Endothelial cell (in vitro differentiated cells): ENCODE results near the gene SDK2. TPM values are rescaled to one million over a fixed set of nuclear protein-coding genes. Genes with fewer than 3 reads are reported as not detected.

Experiments used
- DNase-seq: peaks from one replicate; pipeline ENCODE4 v3.0.0; 2021; ENCODE audit warnings: low spot score
- H3K27ac Mint-ChIP-seq: one replicate; pipeline ENCODE4 v1.8.0; 2021; ENCODE audit warnings: mixed read lengths, inconsistent platforms; ENCODE audit not compliant: unreplicated experiment
- H3K27me3 Mint-ChIP-seq: one replicate; pipeline ENCODE4 v1.8.0; 2021; ENCODE audit warnings: mild to moderate bottlenecking, moderate library complexity, mixed read lengths, inconsistent platforms; ENCODE audit not compliant: unreplicated experiment
- H3K36me3 Mint-ChIP-seq: one replicate; pipeline ENCODE4 v1.8.0; 2021; ENCODE audit warnings: mild to moderate bottlenecking, low read depth, mixed read lengths, inconsistent platforms; ENCODE audit not compliant: unreplicated experiment
- H3K4me1 Mint-ChIP-seq: one replicate; pipeline ENCODE4 v1.8.0; 2021; ENCODE audit warnings: mild to moderate bottlenecking, mixed read lengths, inconsistent platforms; ENCODE audit not compliant: unreplicated experiment
- H3K4me3 Mint-ChIP-seq: one replicate; pipeline ENCODE4 v1.8.0; 2021; ENCODE audit warnings: mild to moderate bottlenecking, mixed read lengths, inconsistent platforms; ENCODE audit not compliant: unreplicated experiment
- H3K9me3 Mint-ChIP-seq: one replicate; pipeline ENCODE4 v1.8.0; 2021; ENCODE audit warnings: mixed read lengths, inconsistent platforms; ENCODE audit not compliant: unreplicated experiment
- total RNA-seq: library from RNA; stranded (reverse); fragmentation: NEBNext Ultra II Directional; extraction: Animal tissue kit (Norgen Biotek cat#: 25700); gene quantifications from one replicate; pipeline ENCODE4 v1.2.1, GENCODE V29; 2021; ENCODE audit not compliant: unreplicated experiment
- TF ChIP-seq, protein P1 (sequence below): fragments of 200-600 bp; sonication (generic); IDR thresholded peaks from one replicate; pipeline ENCODE4 v1.5.0; 2021; ENCODE audit warnings: antibody characterized with exemption; ENCODE audit not compliant: unreplicated experiment

SDK2 gene
- total RNA-seq, 1 donor from 2014 or later, result 2.4 TPM

DNA sequence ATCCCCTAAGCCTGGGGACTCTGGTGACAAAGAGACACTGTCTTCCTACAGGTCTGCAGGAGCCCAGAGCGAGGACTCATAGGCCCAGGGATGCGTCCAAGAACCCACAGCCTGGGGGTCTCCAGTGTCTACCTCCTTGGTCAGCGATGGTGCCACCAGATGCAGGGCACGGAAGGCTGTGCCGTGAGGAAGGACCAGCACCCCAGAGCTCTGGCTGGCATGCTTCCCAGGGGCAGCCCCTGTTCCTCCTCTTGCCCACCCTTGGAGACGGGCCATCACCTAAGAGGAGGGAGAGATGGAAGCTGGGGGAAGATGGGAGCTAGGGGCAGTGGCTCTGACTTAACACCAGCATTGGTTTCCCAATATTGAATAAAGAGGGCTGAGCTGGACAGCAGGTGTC is 125.2 kb downstream of the SDK2 start:
- Mint-ChIP-seq H3K4me3 (no peak overlapping the region), H3K36me3 (no peaks in the 10 kb centered on the region), H3K27me3 (no peaks in the 10 kb centered on the region), H3K27ac (no peak overlapping the region), H3K4me1 (no peaks in the 10 kb centered on the region), H3K9me3 (no peaks in the 10 kb centered on the region)
- TF ChIP-seq, protein P1, sequence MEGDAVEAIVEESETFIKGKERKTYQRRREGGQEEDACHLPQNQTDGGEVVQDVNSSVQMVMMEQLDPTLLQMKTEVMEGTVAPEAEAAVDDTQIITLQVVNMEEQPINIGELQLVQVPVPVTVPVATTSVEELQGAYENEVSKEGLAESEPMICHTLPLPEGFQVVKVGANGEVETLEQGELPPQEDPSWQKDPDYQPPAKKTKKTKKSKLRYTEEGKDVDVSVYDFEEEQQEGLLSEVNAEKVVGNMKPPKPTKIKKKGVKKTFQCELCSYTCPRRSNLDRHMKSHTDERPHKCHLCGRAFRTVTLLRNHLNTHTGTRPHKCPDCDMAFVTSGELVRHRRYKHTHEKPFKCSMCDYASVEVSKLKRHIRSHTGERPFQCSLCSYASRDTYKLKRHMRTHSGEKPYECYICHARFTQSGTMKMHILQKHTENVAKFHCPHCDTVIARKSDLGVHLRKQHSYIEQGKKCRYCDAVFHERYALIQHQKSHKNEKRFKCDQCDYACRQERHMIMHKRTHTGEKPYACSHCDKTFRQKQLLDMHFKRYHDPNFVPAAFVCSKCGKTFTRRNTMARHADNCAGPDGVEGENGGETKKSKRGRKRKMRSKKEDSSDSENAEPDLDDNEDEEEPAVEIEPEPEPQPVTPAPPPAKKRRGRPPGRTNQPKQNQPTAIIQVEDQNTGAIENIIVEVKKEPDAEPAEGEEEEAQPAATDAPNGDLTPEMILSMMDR, result no peak
- no peak for DNase-seq

DNA sequence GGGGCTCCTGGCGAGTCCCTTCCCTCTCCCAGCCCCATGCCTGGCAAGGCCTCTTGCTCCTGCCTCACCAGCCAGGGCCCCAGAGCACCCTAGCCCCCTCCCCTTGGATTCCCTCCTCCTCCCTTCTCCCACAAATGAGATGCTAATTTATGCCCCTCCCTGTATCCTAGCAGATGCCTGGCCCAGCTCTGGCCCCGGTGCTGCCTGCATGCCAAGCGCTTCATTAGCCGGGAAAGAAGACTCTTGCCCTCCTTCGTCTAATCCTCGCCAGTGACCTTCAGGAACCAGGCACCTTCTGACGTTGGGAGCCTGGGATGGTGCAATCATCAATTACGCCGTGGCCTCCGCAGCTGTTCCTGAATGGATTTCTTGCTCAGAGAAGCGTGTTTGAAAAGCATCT is 127.8 kb downstream of the SDK2 start:
- no peaks in the 10 kb centered on the region for H3K4me1 Mint-ChIP-seq
- no peaks in the 10 kb centered on the region for H3K36me3 Mint-ChIP-seq
- no peak for DNase-seq

DNA sequence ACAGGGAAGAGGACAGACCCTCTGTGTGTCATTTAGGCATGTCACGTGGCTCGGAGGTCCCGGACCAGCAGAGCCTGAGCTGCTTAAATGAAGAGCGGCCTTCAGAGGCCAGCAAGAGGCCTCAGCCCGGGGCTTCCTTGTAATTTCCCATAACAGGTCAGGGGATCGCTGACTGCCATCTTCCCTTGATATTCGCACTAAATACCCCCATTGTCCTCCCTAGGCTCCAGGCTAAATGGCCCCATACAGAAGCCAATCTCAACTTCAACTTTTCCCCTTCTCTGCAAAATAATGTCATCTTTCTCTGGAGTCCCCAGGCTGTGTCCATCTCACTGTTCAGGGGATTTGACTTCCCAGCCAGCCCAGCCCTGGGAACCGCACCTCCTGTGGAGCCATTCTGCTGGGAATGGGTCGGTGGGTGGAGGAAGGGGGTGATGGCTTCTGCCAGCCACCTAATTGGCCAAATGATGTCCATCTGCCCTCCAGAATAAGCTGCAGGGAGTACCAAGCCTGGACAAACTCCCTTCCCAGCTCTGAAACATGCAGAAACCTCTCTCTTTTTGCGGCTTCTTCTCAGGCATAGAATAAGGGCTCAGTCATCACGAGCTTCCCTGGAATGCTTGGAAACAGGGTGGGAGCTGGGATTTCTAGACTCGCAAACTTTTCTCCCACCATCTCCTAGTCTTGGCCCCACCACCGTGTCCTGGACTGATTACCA is 129.9 kb downstream of the SDK2 start:
- Mint-ChIP-seq H3K36me3 (no peaks in the 10 kb centered on the region), H3K9me3 (no peaks in the 10 kb centered on the region), H3K27me3 (no peaks in the 10 kb centered on the region), H3K4me1 (no peaks in the 10 kb centered on the region), H3K27ac (no peak overlapping the region), H3K4me3 (no peak overlapping the region)
- DNase-seq, result no peak
- TF ChIP-seq, protein P1, result no peak

More for the DNA sequence above, 127.8 kb downstream of the SDK2 start:
- Mint-ChIP-seq H3K27ac (no peak overlapping the region), H3K4me3 (no peak overlapping the region), H3K9me3 (no peaks in the 10 kb centered on the region), H3K27me3 (no peaks in the 10 kb centered on the region)
- TF ChIP-seq, protein P1, result no peak

DNA sequence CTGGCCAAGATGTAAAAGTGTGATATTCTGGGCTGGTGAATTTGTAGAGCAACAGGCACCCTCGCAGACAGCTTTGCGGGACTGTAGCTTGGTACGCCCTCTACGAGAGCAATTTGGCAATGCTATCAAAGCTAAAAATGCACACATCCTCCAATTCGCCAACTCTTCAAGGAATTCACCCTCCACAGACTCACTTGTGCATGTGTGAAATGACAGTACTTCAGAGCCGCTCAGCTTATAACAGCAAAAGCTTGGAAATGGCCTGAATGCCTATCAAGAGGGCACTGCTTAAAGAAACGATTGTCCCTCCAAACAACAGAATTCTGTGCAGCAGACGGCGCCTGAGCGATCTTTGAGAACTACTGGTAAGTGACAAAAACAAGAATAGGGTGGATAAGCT is 130.8 kb downstream of the SDK2 start:
- H3K4me1 Mint-ChIP-seq, result no peaks in the 10 kb centered on the region
- TF ChIP-seq, protein P1, result no peak
- H3K9me3 Mint-ChIP-seq, result no peaks in the 10 kb centered on the region

DNA sequence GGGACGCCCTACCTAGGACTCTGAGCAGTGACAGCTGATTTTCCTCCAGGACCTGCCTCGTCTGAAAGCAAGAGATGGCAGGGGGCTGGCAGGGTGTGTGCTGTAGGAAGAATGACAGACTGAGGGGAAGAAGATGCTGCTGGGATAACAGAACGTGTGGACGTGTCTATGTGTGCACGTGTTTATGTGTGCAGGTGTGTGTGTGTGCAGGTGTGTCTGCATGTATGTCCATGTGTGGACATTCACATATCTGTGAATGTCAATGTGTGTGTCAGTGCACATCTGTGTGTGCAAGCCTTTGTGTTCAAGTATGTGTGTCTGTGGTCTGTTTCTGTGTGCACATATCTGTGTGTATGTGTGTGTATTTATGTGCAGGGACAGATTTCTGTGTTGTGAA is 132.5 kb downstream of the SDK2 start:
- H3K27ac Mint-ChIP-seq, result no peak overlapping the region
- H3K4me1 Mint-ChIP-seq, result no peaks in the 10 kb centered on the region
- DNase-seq, result no peak
- no peaks in the 10 kb centered on the region for H3K36me3 Mint-ChIP-seq
- no peak overlapping the region for H3K4me3 Mint-ChIP-seq
- no peaks in the 10 kb centered on the region for H3K27me3 Mint-ChIP-seq
- H3K9me3 Mint-ChIP-seq, result no peaks in the 10 kb centered on the region
- TF ChIP-seq, protein P1, result no peak

More for the DNA sequence above, 130.8 kb downstream of the SDK2 start:
- Mint-ChIP-seq H3K4me3 (no peak overlapping the region), H3K36me3 (no peaks in the 10 kb centered on the region), H3K27me3 (no peaks in the 10 kb centered on the region), H3K27ac (no peak overlapping the region)
- DNase-seq, result no peak
